Measurements from ENCODE around the gene RELN. TPM values are rescaled to one million over a fixed set of nuclear protein-coding genes. Genes with fewer than 3 reads are reported as not detected.

Gene RELN
- total RNA-seq, 2 donors from 2014 or later: 2.6 to 3.0 TPM

GRCh38 chr7:103705542-103705941 is 283.9 kb downstream of the RELN start:
- no peak overlapping the region for H3K4me3 ChIP-seq
- no peaks in the 10 kb centered on the region for H3K9me3 ChIP-seq
- no peaks in the 10 kb centered on the region for H3K4me1 ChIP-seq (replicated peaks)
- H3K27ac ChIP-seq: no peak overlapping the region
- no peaks in the 10 kb centered on the region for H3K36me3 ChIP-seq
- no peak for TF ChIP-seq POLR2A (IDR thresholded peaks at IDR 0.05)
- TF ChIP-seq POLR2AphosphoS5 (IDR thresholded peaks at IDR 0.05): no peak
- TF ChIP-seq, protein P1, sequence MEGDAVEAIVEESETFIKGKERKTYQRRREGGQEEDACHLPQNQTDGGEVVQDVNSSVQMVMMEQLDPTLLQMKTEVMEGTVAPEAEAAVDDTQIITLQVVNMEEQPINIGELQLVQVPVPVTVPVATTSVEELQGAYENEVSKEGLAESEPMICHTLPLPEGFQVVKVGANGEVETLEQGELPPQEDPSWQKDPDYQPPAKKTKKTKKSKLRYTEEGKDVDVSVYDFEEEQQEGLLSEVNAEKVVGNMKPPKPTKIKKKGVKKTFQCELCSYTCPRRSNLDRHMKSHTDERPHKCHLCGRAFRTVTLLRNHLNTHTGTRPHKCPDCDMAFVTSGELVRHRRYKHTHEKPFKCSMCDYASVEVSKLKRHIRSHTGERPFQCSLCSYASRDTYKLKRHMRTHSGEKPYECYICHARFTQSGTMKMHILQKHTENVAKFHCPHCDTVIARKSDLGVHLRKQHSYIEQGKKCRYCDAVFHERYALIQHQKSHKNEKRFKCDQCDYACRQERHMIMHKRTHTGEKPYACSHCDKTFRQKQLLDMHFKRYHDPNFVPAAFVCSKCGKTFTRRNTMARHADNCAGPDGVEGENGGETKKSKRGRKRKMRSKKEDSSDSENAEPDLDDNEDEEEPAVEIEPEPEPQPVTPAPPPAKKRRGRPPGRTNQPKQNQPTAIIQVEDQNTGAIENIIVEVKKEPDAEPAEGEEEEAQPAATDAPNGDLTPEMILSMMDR (IDR thresholded peaks at IDR 0.05): no peak
- intact Hi-C loops (cut with DNase I): no loop called here
- DNase-seq (ENCODE audit: low spot score): no peak
- WGBS: 76% methylated on average over 3 of the region's 3 CpGs
- no peaks in the 10 kb centered on the region for H3K27me3 ChIP-seq (replicated peaks; ENCODE audit: insufficient read depth)

DNA sequence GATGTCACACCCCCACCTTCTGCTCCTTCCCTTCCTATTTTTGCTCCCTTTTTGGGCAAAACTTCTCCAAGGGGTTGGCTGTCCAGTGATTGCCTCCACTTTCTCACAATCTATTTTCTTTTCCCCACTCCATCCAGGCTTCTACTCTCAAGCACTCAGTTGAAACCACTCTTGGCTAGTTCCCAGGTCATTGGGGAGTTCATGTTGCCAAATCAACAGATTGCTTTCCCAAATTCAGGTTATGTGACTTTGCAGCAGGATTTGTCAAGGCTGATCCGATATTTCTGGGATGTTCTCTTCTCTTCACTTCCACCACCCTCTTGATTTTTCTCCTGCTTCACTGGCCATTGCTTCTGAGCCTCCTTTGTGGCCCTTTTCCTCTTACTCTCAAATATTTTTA is 284.8 kb downstream of the RELN start:
- H3K27ac ChIP-seq: no peak overlapping the region
- WGBS: 83% methylated on average over 1 of the region's 1 CpG
- intact Hi-C loops (cut with DNase I): no loop called here
- no peak for DNase-seq (ENCODE audit: low spot score)
- H3K9me3 ChIP-seq: no peaks in the 10 kb centered on the region
- no peaks in the 10 kb centered on the region for H3K27me3 ChIP-seq (replicated peaks; ENCODE audit: insufficient read depth)
- H3K4me1 ChIP-seq (replicated peaks): no peaks in the 10 kb centered on the region
- no peaks in the 10 kb centered on the region for H3K36me3 ChIP-seq
- no peak for TF ChIP-seq POLR2A (IDR thresholded peaks at IDR 0.05)
- TF ChIP-seq, protein P1 (IDR thresholded peaks at IDR 0.05): no peak
- no peak for TF ChIP-seq POLR2AphosphoS5 (IDR thresholded peaks at IDR 0.05)
- H3K4me3 ChIP-seq: no peak overlapping the region

DNA sequence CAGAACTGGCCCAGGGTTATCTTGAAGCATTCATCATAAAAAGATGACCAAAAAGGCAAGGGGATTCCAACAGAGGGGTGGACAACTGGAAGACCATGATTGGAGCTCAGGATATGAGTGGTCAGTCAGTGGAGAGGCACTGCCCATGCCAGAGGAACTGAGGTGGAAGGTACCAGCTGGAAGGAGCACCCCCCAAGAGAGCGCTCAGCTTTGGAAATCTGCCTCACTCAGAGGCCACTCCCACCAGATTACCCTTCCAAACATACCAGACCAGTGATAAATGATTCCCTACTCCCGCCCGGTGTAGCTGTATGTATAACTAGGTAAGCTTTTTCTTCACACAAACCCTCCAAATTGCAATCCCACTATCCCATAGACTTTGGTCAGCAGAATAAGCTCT is 286.5 kb downstream of the RELN start:
- H3K27me3 ChIP-seq (replicated peaks; ENCODE audit: insufficient read depth): no peaks in the 10 kb centered on the region
- no peak for DNase-seq (ENCODE audit: low spot score)
- H3K9me3 ChIP-seq: no peaks in the 10 kb centered on the region
- WGBS: 58% methylated on average over 3 of the region's 3 CpGs
- TF ChIP-seq POLR2A (IDR thresholded peaks at IDR 0.05) (no peak), POLR2AphosphoS5 (IDR thresholded peaks at IDR 0.05) (no peak)
- TF ChIP-seq, protein P1 (IDR thresholded peaks at IDR 0.05): no peak
- no peaks in the 10 kb centered on the region for H3K4me1 ChIP-seq (replicated peaks)
- H3K27ac ChIP-seq: no peak overlapping the region
- no peak overlapping the region for H3K4me3 ChIP-seq
- no peaks in the 10 kb centered on the region for H3K36me3 ChIP-seq
- intact Hi-C loops (cut with DNase I): no loop called here

- H3K4me1 ChIP-seq (replicated peaks): no peaks in the 10 kb centered on the region
- no peaks in the 10 kb centered on the region for H3K9me3 ChIP-seq
- DNase-seq (ENCODE audit: low spot score): no peak
- H3K4me3 ChIP-seq: no peak overlapping the region
- TF ChIP-seq, protein P1 (IDR thresholded peaks at IDR 0.05): no peak
- no peak for TF ChIP-seq POLR2AphosphoS5 (IDR thresholded peaks at IDR 0.05)
- no peak for TF ChIP-seq POLR2A (IDR thresholded peaks at IDR 0.05)
- no peaks in the 10 kb centered on the region for H3K27me3 ChIP-seq (replicated peaks; ENCODE audit: insufficient read depth)
- WGBS: 44% methylated on average over 3 of the region's 3 CpGs
- intact Hi-C loops (cut with DNase I): no loop called here
- H3K36me3 ChIP-seq: no peaks in the 10 kb centered on the region
- no peak overlapping the region for H3K27ac ChIP-seq
Observed at GRCh38 chr7:103702454-103702853, 287.0 kb downstream of the RELN start.

GRCh38 chr7:103699032-103699431 is 290.4 kb downstream of the RELN start:
- no peak for DNase-seq (ENCODE audit: low spot score)
- H3K4me1 ChIP-seq (replicated peaks): no peaks in the 10 kb centered on the region
- no peak overlapping the region for H3K4me3 ChIP-seq
- no peaks in the 10 kb centered on the region for H3K9me3 ChIP-seq
- TF ChIP-seq, protein P1 (IDR thresholded peaks at IDR 0.05): no peak
- no peak for TF ChIP-seq POLR2AphosphoS5 (IDR thresholded peaks at IDR 0.05)
- no peak for TF ChIP-seq POLR2A (IDR thresholded peaks at IDR 0.05)
- no peaks in the 10 kb centered on the region for H3K27me3 ChIP-seq (replicated peaks; ENCODE audit: insufficient read depth)
- intact Hi-C loops (cut with DNase I): no loop called here
- no peak overlapping the region for H3K27ac ChIP-seq
- WGBS: 97% methylated on average over 1 of the region's 1 CpG
- no peaks in the 10 kb centered on the region for H3K36me3 ChIP-seq
